ENCODE measurements around the gene FNTB. TPM values are rescaled to one million over a fixed set of nuclear protein-coding genes. Genes with fewer than 3 reads are reported as not detected.

Gene FNTB
- total and polyA plus RNA-seq, 2 experiments from 2014 or later, result 8.6 to 12.5 TPM

- TF ChIP-seq EZH2 (IDR thresholded peaks at IDR 0.05; ENCODE audit: low read depth, unreplicated experiment), result no peak
- no peak for TF ChIP-seq CTCF (conservative IDR thresholded peaks at IDR 0.05; ENCODE audit: low read depth in 2 of 2)
Measured at GRCh38 chr14:65073605-65074201, 87.0 kb downstream of the FNTB start (continued).

GRCh38 chr14:65074449-65075150, 87.9 kb downstream of the FNTB start:
- TF ChIP-seq ZNF114 (CRISPR knock-in tag; IDR thresholded peaks at IDR 0.05), result no peak
- TF ChIP-seq STAT1 (IDR thresholded peaks at IDR 0.05; ENCODE audit: unreplicated experiment), result no peak
- no peak for TF ChIP-seq ETS1 (IDR thresholded peaks at IDR 0.05)
- H3K4me2 ChIP-seq, result no peak overlapping the region
- DNase-seq (ENCODE audit: low spot score) (no peak), ATAC-seq (no peak)
- Mint-ChIP-seq H3K27ac (no peak overlapping the region), H3K9me3 (no peaks in the 10 kb centered on the region), H3K36me3 (ENCODE audit: low read depth) (peaks cover 35% of the 10 kb centered on the region), H3K4me3 (no peak overlapping the region), H3K4me1 (no peaks in the 10 kb centered on the region; the same call in 2 of the 3 replicates), H3K27me3 (ENCODE audit: insufficient read depth, low read depth, poor library complexity) (no peaks in the 10 kb centered on the region)
- no peaks in the 10 kb centered on the region for H3K9me2 ChIP-seq (ENCODE audit: insufficient read depth)
- H4K20me1 ChIP-seq (replicated peaks; ENCODE audit: insufficient read depth), result no peaks in the 10 kb centered on the region; the same call in 1 of the 2 replicates
- no peaks in the 10 kb centered on the region for H3F3A ChIP-seq (replicated peaks; ENCODE audit: low read depth)
- H3K27me3 ChIP-seq (ENCODE audit: insufficient read depth), result no peaks in the 10 kb centered on the region
- H3K4me1 ChIP-seq (ENCODE audit: insufficient read depth), result no peaks in the 10 kb centered on the region
- H3K4me3 ChIP-seq, result no peak overlapping the region
- no peak overlapping the region for H3K27ac ChIP-seq (ENCODE audit: low read depth)
- H2AFZ ChIP-seq, result no peak overlapping the region
- no peaks in the 10 kb centered on the region for H3K36me3 ChIP-seq (ENCODE audit: insufficient read depth)
- no peaks in the 10 kb centered on the region for H3K79me2 ChIP-seq (replicated peaks; ENCODE audit: insufficient read depth)

GRCh38 chr14:65075628-65076325, 89.1 kb downstream of the FNTB start:
- no peaks in the 10 kb centered on the region for H3K27me3 Mint-ChIP-seq (ENCODE audit: insufficient read depth, low read depth, poor library complexity)
- H3K9me3 Mint-ChIP-seq, result no peaks in the 10 kb centered on the region
- no peak overlapping the region for H3K27ac Mint-ChIP-seq
- H3K27me3 ChIP-seq (ENCODE audit: insufficient read depth), result no peaks in the 10 kb centered on the region
- no peaks in the 10 kb centered on the region for H3K36me3 ChIP-seq (ENCODE audit: insufficient read depth)
- no peak overlapping the region for H3K4me3 ChIP-seq
- H3K4me1 Mint-ChIP-seq, result no peaks in the 10 kb centered on the region; the same call in 2 of the 3 replicates
- no peak overlapping the region for H3K4me3 Mint-ChIP-seq
- H3F3A ChIP-seq (replicated peaks; ENCODE audit: low read depth), result no peaks in the 10 kb centered on the region
- no peaks in the 10 kb centered on the region for H3K9me2 ChIP-seq (ENCODE audit: insufficient read depth)
- ATAC-seq (no peak), DNase-seq (ENCODE audit: low spot score) (no peak)
- no peak overlapping the region for H3K27ac ChIP-seq (ENCODE audit: low read depth)
- no peak overlapping the region for H3K4me2 ChIP-seq
- peaks cover 32% of the 10 kb centered on the region for H3K36me3 Mint-ChIP-seq (ENCODE audit: low read depth)
- peaks cover 5% of the 10 kb centered on the region; the same call in 1 of the 2 replicates for H3K79me2 ChIP-seq (replicated peaks; ENCODE audit: insufficient read depth)
- no peaks in the 10 kb centered on the region; the same call in 1 of the 2 replicates for H4K20me1 ChIP-seq (replicated peaks; ENCODE audit: insufficient read depth)
- no peak overlapping the region for H2AFZ ChIP-seq
- H3K4me1 ChIP-seq (ENCODE audit: insufficient read depth), result no peaks in the 10 kb centered on the region
- TF ChIP-seq POLR2AphosphoS5 (IDR thresholded peaks at IDR 0.05; ENCODE audit: low read depth), result no peak
- no peak for TF ChIP-seq EZH2phosphoT487 (IDR thresholded peaks at IDR 0.05; ENCODE audit: unreplicated experiment)
- TF ChIP-seq ZNF114 (CRISPR knock-in tag; IDR thresholded peaks at IDR 0.05), result no peak
- TF ChIP-seq REST (IDR thresholded peaks at IDR 0.05; ENCODE audit: unreplicated experiment), result no peak
- no peak for TF ChIP-seq EZH2 (IDR thresholded peaks at IDR 0.05; ENCODE audit: low read depth, unreplicated experiment)
- TF ChIP-seq CTCF (conservative IDR thresholded peaks at IDR 0.05; ENCODE audit: low read depth in 2 of 2), result no peak
- no peak for TF ChIP-seq CREB1 (CRISPR knock-in tag; IDR thresholded peaks at IDR 0.05; ENCODE audit: low read depth)

Data from GM23338 (cell line).